ENCODE results near the gene SLC38A1. TPM values are rescaled to one million over a fixed set of nuclear protein-coding genes. Genes with fewer than 3 reads are reported as not detected.
"Not testable (repeated sequence)": the region's sequence is repeated elsewhere in the genome, so short reads cannot be mapped to it uniquely, and the experiment has no call there.

Gene SLC38A1
- total RNA-seq, 1 experiment from 2014 or later: 75.1 TPM

GRCh38 chr12:46165191-46165590 is 103.7 kb downstream of the SLC38A1 start:
- DNase-seq (ENCODE audit: low read depth): no peak

GRCh38 chr12:46164186-46164761 is 104.6 kb downstream of the SLC38A1 start:
- DNase-seq (ENCODE audit: low read depth): no peak

DNA sequence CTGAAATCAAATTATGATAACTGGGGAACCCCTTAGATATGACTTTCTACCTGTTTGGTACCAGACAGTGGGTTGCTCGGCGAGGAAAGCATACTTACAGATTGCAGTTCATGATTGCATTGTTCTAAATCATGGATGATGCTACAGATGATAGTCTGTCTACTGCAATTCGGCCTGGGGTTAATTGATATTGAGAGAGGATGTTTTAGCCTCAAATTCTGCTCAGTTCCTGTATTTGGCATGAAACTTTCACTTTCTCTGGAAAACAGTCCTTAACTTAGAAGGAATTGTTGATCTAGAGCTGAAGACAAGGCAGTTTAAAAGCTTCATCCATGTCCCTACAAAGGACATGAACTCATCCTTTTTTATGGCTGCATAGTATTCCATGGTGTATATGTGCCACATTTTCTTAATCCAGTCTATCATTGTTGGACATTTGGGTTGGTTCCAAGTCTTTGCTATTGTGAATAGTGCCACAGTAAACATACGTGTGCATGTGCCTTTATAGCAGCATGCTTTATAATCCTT is 106.2 kb downstream of the SLC38A1 start:
- DNase-seq (ENCODE audit: low read depth): not testable (repeated sequence)

DNA sequence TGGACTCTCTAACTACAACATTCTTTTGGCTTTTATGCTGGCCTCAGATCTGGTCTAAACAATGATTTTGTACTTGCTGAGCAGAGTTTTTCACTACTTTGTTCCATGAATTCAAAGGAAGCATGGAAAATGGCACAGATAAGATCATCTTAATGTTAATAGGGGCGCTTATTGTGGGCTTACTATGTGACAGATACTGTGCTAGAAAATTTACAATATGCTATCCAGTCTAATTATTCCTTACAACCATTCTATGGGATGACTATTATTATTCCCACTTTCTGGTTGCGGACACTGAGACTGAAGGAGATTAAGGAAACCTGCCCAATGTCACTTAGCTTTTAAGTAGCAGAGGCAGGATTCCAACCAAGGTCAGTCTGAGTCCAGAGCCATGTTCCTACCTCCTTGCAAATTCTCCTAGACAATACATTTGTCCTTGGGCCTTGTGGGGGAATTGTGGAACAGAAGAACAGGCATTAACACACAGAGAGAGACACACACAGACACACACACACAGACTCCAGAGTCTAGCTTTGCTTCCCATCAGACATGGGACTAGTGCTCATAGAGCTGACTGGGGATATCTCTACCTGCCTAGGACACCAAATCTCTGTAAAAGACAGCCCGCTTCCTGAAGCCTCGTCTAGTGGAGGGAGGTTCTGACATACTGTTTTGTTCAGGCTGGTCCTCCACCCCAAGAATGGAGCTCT is 107.7 kb downstream of the SLC38A1 start:
- DNase-seq (ENCODE audit: low read depth): no peak

DNA sequence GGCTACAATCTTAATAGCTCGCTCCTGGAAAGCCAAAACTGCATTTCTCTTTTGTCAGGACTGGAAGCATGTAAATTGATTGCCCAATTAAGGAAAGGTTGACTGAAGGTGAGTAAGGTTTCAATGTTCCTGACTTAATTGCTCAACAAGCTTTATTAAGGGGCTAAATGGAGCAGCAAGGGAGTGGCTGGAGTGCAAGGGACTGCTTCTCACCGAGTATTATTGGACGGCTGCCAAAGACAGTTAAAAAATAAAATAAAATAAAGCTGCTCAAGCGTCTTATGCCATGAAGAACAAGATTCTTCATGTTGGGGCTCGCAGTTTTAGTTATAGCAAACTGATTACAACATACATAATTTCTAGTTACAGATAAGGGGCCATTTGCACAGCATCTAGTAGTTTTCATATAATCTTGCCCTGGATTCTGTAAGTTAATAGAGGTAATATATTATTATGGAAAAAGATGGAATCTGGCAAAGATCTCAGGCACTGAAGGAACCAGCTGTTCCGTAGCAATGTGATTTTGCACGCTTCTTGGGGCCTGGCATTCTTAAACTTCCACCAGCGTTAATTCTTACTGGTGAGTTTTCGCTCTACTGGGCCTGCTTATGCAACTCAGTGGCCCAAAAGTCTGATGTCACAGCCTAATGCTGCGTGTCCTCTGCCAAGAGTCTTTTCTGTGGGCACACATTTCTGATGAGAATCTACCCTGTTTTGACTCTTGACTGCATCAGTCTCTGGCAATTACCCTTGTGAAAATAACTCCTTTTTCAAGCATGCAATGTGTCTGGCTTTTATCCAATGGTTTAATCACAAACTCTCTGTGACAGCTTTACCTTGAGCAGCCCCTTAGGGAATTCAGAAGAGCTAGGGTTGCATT is 108.5 kb downstream of the SLC38A1 start:
- DNase-seq (ENCODE audit: low read depth): peak; percentile 75

DNA sequence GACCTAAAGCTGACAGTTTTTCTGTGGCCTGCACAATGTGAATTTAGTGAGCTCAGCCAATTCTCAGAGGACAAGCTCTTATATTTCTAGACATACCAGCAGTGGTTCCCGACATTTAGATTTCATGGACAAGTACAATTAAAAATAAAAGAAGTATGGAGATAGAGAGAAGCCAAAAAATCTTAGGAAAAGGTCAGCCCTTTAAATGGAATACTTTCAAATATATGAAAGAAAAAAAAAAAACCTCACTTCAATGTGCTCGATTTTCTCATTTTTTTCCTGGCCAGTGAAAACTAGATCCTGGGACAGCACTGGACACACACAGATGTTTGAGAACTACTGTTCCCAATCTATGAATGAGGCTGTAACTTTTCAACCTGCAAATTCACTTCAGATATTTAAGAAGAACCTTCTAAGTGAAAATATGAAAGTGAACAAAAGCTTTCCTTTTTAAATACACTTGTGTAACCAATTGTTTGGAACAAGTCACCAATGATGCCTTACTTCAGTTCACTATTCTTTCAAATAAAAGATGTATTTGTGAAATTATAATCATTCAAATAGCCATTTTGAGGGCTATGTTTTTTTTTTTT is 109.4 kb downstream of the SLC38A1 start:
- DNase-seq (ENCODE audit: low read depth): no peak

- DNase-seq (ENCODE audit: low read depth): no peak
Measured at GRCh38 chr12:46158501-46158900, 110.3 kb downstream of the SLC38A1 start.

GRCh38 chr12:46154221-46154985 is 114.4 kb downstream of the SLC38A1 start:
- peak; percentile 67 for DNase-seq (ENCODE audit: low read depth)

- no peak for DNase-seq (ENCODE audit: low read depth)
Measured at GRCh38 chr12:46153268-46153872, 115.5 kb downstream of the SLC38A1 start.

DNA sequence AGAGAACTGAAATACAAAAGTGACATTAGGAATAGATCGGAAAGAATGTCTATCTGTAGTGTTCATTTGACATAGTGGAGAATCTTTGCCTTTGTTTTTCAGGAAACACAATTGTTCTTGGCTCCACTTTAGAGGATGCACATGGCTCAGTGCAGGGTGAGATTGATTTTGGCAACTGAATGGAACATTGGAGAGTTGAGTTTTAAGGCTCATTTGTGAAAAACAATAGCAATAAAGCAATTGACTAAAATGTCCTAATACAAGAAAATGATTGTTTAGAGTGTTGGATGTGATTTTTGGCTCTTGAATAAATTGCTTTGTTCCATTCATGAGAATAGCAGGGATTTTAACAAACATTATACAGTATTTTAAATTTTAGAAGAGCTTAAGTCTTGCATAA is 116.4 kb downstream of the SLC38A1 start:
- DNase-seq (ENCODE audit: low read depth): no peak

DNA sequence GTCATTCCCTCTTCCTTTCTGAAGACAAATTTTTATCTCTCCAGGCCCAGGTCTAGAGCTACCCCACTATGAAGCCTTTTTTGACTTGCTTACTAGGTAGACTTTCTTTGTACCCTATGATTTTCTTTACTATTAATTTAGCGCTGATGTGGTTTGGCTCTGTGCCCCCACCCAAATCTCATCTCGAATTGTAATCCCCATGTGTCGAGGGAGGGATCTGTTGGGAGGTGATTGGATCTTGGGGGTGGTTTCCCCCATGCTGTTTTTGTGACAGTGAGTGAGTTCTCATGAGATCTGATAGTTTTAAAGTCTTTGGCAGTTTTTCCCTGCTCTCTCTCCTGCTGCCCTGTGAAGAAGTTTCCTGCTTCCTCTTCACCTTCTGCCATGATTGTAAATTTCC is 118.1 kb downstream of the SLC38A1 start:
- no peak for DNase-seq (ENCODE audit: low read depth)

DNA sequence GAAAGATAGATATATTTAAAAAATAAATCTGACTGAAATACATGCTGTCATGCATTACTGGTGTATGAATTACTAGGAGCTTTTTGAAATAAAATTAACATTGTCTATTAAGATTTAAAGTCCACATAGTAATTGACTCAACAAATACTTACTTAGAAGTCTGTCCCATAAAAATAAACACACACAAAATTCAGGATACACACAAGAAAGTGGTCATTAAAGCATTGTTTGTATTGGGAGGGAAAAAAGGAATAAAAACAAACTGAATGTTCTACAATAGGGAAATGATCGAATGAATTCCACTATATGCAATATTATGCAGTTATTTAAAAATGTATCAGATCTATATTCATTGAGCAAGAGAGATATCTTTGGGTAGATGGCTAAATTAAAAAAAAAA is 118.9 kb downstream of the SLC38A1 start:
- DNase-seq (ENCODE audit: low read depth): no peak

DNA sequence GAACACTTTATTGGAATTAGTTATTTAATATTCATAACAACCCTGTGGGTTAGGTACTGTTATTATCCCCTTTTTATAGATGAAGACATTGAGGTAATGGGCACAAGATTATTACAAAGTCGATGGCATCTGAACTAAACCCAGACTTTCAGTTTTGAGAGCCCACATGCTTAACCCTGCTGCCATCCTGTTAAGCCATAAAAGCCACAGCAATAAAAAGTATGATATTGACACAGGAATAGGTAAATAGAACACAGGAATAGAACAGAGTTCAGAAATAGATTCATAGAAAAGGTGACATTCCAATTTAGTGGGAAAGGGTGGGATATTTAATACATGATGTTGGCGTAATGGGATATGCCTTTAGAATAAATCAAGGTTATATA is 119.8 kb downstream of the SLC38A1 start:
- DNase-seq (ENCODE audit: low read depth): no peak

GRCh38 chr12:46148327-46149078 is 120.3 kb downstream of the SLC38A1 start:
- no peak for DNase-seq (ENCODE audit: low read depth)

- no peak for DNase-seq (ENCODE audit: low read depth)
Measured at GRCh38 chr12:46147144-46147543, 121.7 kb downstream of the SLC38A1 start.

DNA sequence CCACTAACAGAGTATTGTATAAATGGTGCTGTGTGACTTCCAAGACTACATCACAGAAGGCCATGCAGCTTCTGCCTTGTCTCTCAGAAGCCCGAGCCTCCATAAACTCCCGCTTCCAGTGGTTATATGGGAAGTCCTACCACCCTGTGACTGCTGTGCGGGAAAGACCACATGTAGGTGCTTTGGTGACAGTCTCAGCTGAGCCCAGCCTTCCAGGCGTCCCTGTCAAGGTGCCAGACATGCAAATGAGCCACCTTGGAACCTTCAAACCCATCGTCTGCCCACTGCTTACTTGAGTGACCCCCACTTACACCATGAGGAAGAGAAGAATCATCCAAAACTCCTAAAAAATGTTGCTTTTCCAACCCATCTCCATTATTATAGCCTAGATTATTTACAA is 123.0 kb downstream of the SLC38A1 start:
- DNase-seq (ENCODE audit: low read depth): no peak

DNA sequence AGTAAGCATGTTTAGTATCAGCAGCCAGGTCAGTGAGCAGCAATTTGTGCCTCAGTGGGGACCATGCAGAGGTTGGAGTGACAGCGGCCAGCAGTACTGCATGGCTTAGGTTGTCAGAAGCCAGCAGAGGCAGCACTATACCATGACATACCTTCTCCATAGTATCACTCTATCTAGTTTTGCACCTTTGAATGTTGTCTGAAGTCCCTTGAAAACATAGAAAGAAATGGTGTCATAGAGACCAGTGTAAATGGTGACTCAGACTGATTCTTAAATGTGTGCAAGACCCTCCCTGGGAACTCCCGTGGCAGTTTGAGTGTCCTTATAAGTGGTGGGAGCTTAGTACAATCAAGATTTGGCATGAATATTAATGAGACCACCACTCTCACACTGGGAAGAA is 124.4 kb downstream of the SLC38A1 start:
- no peak for DNase-seq (ENCODE audit: low read depth)

DNA sequence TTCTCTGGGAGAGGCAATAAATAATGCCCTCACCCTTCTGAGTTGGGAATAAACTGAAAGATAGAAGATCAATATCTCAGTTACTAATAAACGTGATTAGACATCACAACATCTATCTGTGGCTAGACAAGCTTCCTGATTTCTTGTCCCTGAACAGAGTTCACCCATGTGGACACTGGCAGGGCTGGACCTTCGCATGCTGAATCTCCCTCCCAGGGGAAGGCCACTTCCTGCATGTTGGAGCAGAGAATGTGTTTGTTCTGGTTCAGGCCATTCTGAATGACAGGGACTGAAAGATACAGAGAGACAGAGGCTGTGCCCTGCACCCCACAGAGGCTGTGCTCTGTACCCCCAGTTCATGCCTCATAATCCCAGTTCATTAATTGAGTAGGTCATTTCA is 132.6 kb downstream of the SLC38A1 start:
- DNase-seq (ENCODE audit: low read depth): no peak

- no peak for DNase-seq (ENCODE audit: low read depth)
Measured at GRCh38 chr12:46135750-46136149, 133.1 kb downstream of the SLC38A1 start.

DNA sequence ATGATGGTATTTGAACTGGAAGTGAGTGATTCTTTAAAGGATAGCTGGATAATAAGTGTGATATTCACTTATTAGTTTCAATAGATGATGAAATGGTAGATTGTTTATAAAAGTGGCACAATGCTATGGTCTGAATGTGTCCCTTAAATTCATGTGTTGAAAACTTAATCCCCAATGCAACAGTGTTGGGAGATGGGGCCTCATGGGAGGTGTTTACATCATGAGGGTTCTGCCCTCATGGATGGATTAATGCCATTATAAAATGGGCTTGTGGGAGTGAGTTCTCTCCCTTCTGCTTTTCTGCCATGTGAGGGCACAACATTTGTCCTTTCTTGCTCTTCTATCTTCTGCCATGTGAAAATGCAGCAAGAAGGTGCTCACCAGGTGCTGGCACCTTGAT is 134.0 kb downstream of the SLC38A1 start:
- DNase-seq (ENCODE audit: low read depth): no peak

Measured in Daoy (cell line).